CD4-positive, alpha-beta T cell (primary cell): ENCODE measurements around the gene MUSTN1. TPM values are rescaled to one million over a fixed set of nuclear protein-coding genes. Genes with fewer than 3 reads are reported as not detected.
A peak's percentile ranks its signal among the peaks of the same experiment; 100 is the strongest.

Experiments used
- ATAC-seq: fragments of 200-7000 bp; cut with Tn5 transposase; one replicate; pipeline ENCODE4 v1.10.0; 2022; ENCODE audit warnings: mild to moderate bottlenecking; ENCODE audit not compliant: poor library complexity
- CTCF ChIA-PET: fragments of 350-600 bp; sonication (Branson Sonifier 250); formaldehyde crosslinking; loops from one replicate; lab custom pipeline; 2021; ENCODE audit warnings: antibody characterized with exemption, inconsistent platforms; lab: Charles Lee
- POLR2A ChIA-PET: fragments of 350-600 bp; sonication (Branson Sonifier 250); formaldehyde crosslinking; loops from one replicate; lab custom pipeline; 2021; ENCODE audit warnings: antibody characterized with exemption, inconsistent platforms; lab: Charles Lee
- DNase-seq, 14 experiments: peaks; one replicate each; pipeline ENCODE4 v3.0.0-alpha.2; 2013 to 2020; ENCODE audit warnings: mixed read lengths in 2 of 14
- H3K27ac ChIP-seq, 2 donors: one replicate each; pipeline versions ENCODE4 v1.5.1 to v1.7.0; 2013; ENCODE audit warnings: low read length in 2 of 2, low read depth in 1 of 2, mild to moderate bottlenecking in 1 of 2
- H3K27me3 ChIP-seq, 2 experiments: 1 replicate in 1 of 2; 2 replicates in 1 of 2; pipeline versions ENCODE4 v1.6.1 to v1.7.0; 2013; ENCODE audit warnings: low read length in 2 of 2, control low read depth in 1 of 2, mild to moderate bottlenecking in 1 of 2, moderate library complexity in 1 of 2; ENCODE audit not compliant: insufficient read depth in 2 of 2, control insufficient read depth in 1 of 2
- H3K36me3 ChIP-seq: one replicate; pipeline ENCODE4 v1.6.1; 2013; ENCODE audit warnings: low read length, control low read depth; ENCODE audit not compliant: insufficient read depth
- H3K4me1 ChIP-seq: one replicate; pipeline ENCODE4 v1.6.1; 2013; ENCODE audit warnings: low read length, control low read depth; ENCODE audit not compliant: insufficient read depth
- H3K4me3 ChIP-seq: one replicate; pipeline ENCODE4 v1.5.1; 2013; ENCODE audit warnings: mild to moderate bottlenecking, low read length, moderate library complexity
- H3K9me3 ChIP-seq, 2 experiments: 1 replicate in 1 of 2; 2 replicates in 1 of 2; pipeline versions ENCODE4 v1.6.1 to v1.7.0; 2013; ENCODE audit warnings: low read length in 2 of 2, mild to moderate bottlenecking in 2 of 2, control low read depth in 1 of 2, moderate library complexity in 1 of 2; ENCODE audit not compliant: control insufficient read depth in 1 of 2, insufficient read depth in 1 of 2
- H3K27ac Mint-ChIP-seq: one replicate; pipeline ENCODE4 v1.8.0; 2020; ENCODE audit warnings: mixed read lengths
- H3K27me3 Mint-ChIP-seq: one replicate; pipeline ENCODE4 v1.8.0; 2021; ENCODE audit warnings: mixed read lengths
- H3K36me3 Mint-ChIP-seq: one replicate; pipeline ENCODE4 v1.8.0; 2021; ENCODE audit warnings: low read depth, mixed read lengths
- H3K4me1 Mint-ChIP-seq: one replicate; pipeline ENCODE4 v1.8.0; 2021; ENCODE audit warnings: low read depth, mixed read lengths
- H3K4me3 Mint-ChIP-seq: one replicate; pipeline ENCODE4 v1.8.0; 2020; ENCODE audit warnings: mild to moderate bottlenecking, mixed read lengths
- H3K9me3 Mint-ChIP-seq: one replicate; pipeline ENCODE4 v1.8.0; 2020; ENCODE audit warnings: mixed read lengths
- intact Hi-C, 2 experiments: fragments of 100-400 bp; cut with DNase I in 1 of 2; cut with micrococcal nuclease in 1 of 2; formaldehyde crosslinking; loops; one replicate each; pipeline versions ENCODE4 v1.15.1 to v1.9.0; 2023 to 2025; cut with DNase I, micrococcal nuclease
- total RNA-seq, 174 experiments: library from RNA in 2 of 174; stranded (reverse) in 2 of 174; gene quantifications; one replicate each; pipeline ENCODE4 v1.2.3 and lab custom pipeline; 2021 to 2026
- TF ChIP-seq, protein P1 (sequence below): fragments of 200-600 bp; IDR thresholded peaks from one replicate; pipeline ENCODE4 v1.8.0; 2022; ENCODE audit warnings: antibody characterized with exemption, mild to moderate bottlenecking

Gene MUSTN1
- total RNA-seq, 2 experiments from 2014 or later: 10.7 to 11.3 TPM

DNA sequence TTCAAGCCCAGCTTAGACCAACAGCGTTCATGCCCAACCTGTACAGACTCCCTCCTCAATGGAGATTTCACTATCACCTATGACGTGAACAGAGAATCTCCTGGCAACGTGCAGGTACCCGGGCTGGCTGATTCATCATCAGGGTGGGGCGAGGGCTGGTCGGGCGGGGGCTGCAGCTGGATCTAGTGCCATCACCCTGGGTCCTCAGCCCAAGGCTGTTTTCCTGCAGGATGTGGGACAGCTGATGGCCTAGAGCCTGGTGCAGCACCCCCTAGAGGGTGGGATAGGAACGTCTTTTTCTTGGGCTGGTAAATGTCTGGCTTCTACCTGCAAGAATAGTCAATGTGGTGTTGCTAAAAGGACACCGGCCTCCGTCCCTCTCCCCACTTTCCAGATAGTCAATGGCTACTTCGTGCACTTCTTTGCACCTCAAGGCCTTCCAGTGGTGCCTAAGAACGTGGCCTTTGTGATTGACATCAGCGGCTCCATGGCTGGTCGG is 35.8 kb downstream of the MUSTN1 start:
- H3K27me3 ChIP-seq: no peaks in the 10 kb centered on the region
- no peak overlapping the region for H3K4me3 ChIP-seq
- Mint-ChIP-seq H3K4me1 (no peaks in the 10 kb centered on the region), H3K36me3 (no peaks in the 10 kb centered on the region), H3K4me3 (no peak overlapping the region), H3K9me3 (no peaks in the 10 kb centered on the region), H3K27ac (no peak overlapping the region), H3K27me3 (no peaks in the 10 kb centered on the region)
- ChIA-PET POLR2A (no interaction called here), CTCF (no interaction called here)
- no peak overlapping the region for H3K27ac ChIP-seq
- no peaks in the 10 kb centered on the region for H3K9me3 ChIP-seq
- H3K4me1 ChIP-seq: no peaks in the 10 kb centered on the region
- intact Hi-C loops: no loop called here
- TF ChIP-seq, protein P1, sequence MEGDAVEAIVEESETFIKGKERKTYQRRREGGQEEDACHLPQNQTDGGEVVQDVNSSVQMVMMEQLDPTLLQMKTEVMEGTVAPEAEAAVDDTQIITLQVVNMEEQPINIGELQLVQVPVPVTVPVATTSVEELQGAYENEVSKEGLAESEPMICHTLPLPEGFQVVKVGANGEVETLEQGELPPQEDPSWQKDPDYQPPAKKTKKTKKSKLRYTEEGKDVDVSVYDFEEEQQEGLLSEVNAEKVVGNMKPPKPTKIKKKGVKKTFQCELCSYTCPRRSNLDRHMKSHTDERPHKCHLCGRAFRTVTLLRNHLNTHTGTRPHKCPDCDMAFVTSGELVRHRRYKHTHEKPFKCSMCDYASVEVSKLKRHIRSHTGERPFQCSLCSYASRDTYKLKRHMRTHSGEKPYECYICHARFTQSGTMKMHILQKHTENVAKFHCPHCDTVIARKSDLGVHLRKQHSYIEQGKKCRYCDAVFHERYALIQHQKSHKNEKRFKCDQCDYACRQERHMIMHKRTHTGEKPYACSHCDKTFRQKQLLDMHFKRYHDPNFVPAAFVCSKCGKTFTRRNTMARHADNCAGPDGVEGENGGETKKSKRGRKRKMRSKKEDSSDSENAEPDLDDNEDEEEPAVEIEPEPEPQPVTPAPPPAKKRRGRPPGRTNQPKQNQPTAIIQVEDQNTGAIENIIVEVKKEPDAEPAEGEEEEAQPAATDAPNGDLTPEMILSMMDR: peak; percentile 39
- no peaks in the 10 kb centered on the region for H3K36me3 ChIP-seq
- ATAC-seq (peak; percentile 37), DNase-seq (peak in 5 of 14 experiments; percentile 3 to 44 (median 23))

DNA sequence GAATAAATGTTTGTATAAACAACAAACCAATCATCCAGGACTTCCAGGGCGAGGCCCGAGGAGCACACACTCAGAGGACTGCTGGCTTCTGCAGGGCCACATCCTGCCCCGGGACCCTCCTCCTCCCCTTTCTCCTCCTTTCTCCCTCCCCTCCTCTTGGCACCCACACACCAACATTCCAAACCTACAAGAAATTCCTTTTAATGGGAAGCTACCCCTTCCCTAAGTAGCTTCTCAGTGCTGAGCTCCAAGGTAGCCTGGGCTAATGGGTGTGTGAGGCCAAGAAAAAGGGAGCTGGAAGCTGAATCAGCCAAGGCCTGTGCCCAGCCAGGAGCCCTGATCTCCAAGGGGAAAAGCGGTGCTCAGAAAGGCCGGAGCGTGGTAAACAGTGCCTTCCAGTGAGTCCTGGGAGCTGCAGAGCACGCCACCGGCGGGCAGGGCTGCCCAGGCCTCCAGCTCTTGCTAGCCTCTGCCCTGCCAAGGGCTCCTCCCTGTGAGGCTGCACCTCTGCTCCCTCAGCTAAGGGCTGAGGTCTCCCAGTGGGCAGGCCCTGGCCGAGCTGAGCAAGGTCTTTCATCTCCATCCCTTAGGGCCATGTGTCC is 36.3 kb downstream of the MUSTN1 start:
- no peak for ATAC-seq
- H3K4me3 Mint-ChIP-seq: no peak overlapping the region
- no peaks in the 10 kb centered on the region for H3K4me1 ChIP-seq
- intact Hi-C loops: no loop called here
- H3K4me1 Mint-ChIP-seq: no peaks in the 10 kb centered on the region
- H3K4me3 ChIP-seq: no peak overlapping the region
- H3K27me3 ChIP-seq: no peaks in the 10 kb centered on the region
- ChIA-PET CTCF (no interaction called here), POLR2A (no interaction called here)
- H3K36me3 ChIP-seq: no peaks in the 10 kb centered on the region
- H3K9me3 Mint-ChIP-seq: no peaks in the 10 kb centered on the region
- H3K27me3 Mint-ChIP-seq: no peaks in the 10 kb centered on the region
- H3K27ac Mint-ChIP-seq: no peak overlapping the region
- TF ChIP-seq, protein P1: no peak
- DNase-seq: no peak
- peak overlapping the region in 1 of 2 donors; percentile 4 for H3K27ac ChIP-seq
- no peaks in the 10 kb centered on the region for H3K36me3 Mint-ChIP-seq
- H3K9me3 ChIP-seq: no peaks in the 10 kb centered on the region

DNA sequence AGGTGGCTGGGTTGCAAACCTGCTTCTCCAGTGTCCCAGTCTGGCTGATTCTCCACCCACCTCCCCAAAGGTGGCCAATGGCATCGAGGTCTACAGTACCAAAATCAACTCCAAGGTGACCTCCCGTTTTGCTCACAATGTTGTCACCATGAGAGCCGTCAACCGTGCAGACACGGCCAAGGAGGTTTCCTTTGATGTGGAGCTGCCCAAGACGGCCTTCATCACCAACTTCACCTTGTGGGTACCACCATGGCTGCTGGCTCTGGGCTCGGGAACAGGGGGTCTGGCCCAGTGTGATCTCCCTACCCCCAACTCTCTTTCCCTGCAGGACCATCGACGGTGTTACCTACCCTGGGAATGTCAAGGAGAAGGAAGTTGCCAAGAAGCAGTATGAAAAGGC is 38.4 kb downstream of the MUSTN1 start:
- H3K9me3 ChIP-seq: no peaks in the 10 kb centered on the region
- ChIA-PET POLR2A (no interaction called here), CTCF (no interaction called here)
- Mint-ChIP-seq H3K4me1 (no peaks in the 10 kb centered on the region), H3K36me3 (no peaks in the 10 kb centered on the region), H3K27ac (no peak overlapping the region), H3K4me3 (no peak overlapping the region), H3K9me3 (no peaks in the 10 kb centered on the region), H3K27me3 (no peaks in the 10 kb centered on the region)
- no peaks in the 10 kb centered on the region for H3K4me1 ChIP-seq
- H3K4me3 ChIP-seq: no peak overlapping the region
- H3K36me3 ChIP-seq: no peaks in the 10 kb centered on the region
- intact Hi-C loops: no loop called here
- ATAC-seq (no peak), DNase-seq (no peak)
- TF ChIP-seq, protein P1: no peak
- no peaks in the 10 kb centered on the region for H3K27me3 ChIP-seq
- H3K27ac ChIP-seq: no peak overlapping the region
